ENCODE results near the gene SAMD10.
A peak's percentile ranks its signal among the peaks of the same experiment; 100 is the strongest.
"Not testable (repeated sequence)": the region's sequence is repeated elsewhere in the genome, so short reads cannot be mapped to it uniquely, and the experiment has no call there.

SAMD10 gene

DNA sequence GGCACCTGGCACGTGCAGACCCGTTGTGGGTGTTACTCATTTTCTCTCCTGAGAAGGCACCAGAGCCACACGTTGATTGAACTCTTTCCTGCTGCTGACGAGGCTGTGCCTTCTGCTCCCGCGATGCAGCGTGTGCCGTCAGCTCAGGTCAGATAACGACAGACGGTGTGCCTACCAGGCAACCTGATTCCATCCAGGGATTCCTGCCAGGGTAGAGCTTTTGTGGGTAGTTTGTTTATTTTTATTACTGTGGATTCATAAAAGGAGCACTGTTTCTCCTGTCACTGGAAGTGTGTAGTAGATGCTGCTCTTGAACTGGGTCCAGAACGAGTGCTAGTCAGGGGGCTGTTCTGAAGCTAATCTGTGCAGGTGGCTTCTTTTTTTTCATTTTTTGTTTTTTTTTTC, 22.2 kb upstream of the SAMD10 start:
- no peak for DNase-seq (ENCODE audit: low spot score)

DNA sequence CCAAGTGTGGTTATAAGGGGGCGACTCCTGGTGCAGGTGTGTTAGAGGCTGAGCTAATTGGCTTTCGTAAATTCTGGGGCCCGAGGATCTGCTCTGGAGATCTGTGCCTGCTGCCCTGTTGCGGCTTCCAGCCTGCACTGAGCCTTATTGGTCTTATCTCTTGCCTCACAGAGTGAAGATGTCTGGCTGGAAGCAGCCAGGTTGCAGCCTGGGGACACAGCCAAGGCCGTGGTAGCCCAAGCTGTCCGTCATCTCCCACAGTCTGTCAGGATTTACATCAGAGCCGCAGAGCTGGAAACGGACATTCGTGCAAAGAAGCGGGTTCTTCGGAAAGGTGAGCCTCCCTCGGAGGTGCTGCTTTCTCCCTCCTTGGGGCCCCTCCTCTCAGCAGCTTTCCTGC, 21.5 kb upstream of the SAMD10 start:
- no peak for DNase-seq (ENCODE audit: low spot score)

DNA sequence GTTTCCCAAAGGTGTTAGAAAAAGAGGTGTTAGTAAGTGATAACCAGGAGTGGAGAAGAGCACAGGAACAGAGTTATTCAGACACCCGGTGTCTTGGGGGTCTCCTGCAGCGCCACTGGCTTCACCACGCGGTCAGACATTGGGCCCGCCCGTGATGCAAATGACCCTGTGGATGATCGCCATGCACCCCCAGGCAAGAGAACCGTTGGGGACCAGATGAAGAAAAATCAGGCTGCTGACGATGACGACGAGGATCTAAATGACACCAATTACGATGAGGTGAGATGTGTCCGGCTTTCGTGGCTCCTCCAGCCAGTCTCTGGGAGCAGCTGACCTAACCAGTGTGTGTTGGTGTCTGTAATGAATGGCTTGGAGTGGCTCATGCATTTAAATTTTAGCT, 3.5 kb upstream of the SAMD10 start:
- DNase-seq (ENCODE audit: low spot score), result no peak

DNA sequence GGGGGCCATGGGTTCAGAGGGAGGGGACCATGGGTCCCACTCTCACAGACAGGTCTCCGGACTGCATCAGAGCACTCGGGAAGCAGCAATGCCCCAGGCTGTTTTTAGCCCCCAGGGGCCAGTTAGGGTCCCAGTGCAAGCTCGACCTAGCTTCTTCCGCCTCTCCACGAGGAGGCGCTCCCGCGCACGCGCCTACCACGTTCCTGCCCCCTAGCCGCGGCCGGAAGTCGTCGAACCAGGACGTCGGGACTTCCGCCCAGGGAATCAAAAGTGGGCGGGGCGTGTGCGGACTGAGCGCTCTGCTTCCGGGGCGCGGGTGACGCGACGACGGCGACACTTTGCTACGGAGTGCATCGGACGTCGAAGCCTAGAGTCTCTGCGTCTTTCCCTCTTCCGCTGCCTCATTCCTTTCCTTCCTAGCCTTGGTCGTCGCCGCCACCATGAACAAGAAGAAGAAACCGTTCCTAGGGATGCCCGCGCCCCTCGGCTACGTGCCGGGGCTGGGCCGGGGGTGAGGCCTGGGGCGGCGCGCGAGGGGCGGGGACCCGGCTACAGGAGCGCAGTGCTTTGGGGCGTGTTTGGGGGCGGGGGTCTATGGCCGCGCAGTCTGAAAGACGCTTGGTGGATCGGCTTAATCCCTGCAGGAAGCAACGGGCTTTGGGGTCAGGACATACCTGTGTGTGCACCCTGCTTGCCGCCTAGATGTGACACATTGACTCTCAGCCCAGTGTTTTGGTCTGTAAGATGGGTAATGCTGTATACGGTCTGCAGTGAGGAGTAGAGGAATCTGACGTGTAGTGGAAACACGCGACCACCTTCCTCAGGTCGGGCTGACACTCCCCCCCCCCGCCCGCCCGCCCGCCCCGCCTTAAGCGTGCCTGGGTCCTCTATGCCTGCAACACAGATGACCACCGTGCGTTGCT, 1.6 kb upstream of the SAMD10 start, which contains the start of gene PRPF6:
TSS of gene PRPF6 (plus strand) at position 327 of the 923 bp plus-strand sequence. CDS start at position 441, 114 bp downstream.
- peak; percentile 93 for DNase-seq (ENCODE audit: low spot score)

DNA sequence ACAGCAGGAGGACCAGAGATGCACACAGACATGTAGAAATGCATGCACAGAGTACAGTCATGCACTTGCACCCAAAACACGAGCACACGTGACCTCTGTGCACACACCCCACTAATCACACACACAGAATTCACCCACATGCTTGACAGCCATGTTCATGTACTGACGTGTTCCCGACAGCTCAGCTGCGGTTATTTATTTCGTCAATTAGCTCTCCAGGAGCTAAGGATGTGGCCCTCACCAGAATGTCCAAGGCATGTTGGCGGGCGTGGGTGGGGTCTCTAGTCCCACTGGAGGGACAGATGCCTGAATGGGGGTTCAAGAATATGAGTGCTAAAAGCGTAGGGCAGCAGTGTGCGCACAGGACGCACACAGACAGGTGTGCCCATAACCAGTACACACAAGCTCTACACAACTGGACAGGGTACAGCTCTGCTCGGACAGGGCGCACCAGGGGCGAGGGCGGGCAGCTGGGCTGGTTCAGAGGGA, 919 bp upstream of the SAMD10 start:
- DNase-seq (ENCODE audit: low spot score), result no peak

DNA sequence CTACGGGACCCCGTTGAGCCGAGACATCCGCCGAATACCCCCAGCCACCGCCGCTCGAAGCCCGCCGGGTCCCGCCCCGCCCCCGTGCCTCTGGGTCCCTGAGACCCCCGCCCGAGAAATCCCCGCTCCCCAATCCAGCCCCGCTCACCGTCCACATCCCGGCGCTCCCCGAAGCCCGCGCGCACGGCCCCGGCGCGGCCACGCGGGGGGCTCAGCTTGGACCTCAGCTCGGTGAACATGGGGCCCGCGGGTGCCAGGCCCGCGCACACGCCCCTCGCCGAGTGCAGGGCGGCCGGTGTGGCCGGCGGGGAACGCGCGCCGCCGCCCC, 249 bp downstream of the SAMD10 start:
- no peak for DNase-seq (ENCODE audit: low spot score)

DNA sequence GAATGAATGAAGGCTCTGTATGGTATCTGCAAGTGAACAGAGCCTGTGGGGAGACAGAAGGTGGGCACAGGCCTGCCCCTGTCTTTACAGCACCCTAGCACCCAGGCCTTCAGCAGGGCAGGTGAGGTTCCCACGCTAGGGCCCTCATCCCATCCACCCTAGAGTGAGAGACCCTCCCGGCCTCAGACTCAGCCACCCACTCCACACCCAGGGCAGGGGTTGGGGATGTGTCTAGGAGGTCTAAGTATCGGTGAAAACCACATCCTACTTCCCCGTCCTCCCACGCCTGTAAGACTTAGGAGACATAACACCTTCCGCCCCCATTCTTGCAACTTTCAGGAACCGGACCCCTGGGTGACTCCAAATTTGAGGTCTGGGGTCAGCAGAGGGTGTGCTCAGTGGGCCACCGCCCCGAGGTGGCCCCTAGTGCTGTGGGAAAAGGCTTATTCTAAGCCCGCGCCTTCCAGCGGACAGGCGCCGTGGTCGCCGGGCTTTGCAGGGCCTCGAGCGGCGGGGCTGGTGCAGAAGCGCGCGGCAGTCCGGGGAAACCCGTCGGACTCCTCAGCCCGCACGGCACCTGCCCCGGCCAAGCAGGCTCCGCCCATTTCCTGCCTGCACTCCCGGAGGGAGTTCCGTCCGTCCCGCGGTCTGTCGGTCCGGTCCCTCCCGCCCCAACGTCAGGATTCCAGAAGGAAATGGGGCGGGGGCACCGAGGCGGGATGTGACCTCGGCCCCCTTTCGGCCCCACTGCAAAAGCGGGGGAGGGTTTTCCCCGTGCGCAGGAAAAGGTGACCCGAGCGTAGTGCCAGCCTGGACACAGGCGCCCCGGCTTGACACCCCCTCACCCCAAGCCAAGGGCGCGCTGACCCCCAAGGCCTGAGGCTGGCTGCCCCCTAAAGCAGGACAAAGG, 868 bp downstream of the SAMD10 start:
- DNase-seq (ENCODE audit: low spot score), result no peak

DNA sequence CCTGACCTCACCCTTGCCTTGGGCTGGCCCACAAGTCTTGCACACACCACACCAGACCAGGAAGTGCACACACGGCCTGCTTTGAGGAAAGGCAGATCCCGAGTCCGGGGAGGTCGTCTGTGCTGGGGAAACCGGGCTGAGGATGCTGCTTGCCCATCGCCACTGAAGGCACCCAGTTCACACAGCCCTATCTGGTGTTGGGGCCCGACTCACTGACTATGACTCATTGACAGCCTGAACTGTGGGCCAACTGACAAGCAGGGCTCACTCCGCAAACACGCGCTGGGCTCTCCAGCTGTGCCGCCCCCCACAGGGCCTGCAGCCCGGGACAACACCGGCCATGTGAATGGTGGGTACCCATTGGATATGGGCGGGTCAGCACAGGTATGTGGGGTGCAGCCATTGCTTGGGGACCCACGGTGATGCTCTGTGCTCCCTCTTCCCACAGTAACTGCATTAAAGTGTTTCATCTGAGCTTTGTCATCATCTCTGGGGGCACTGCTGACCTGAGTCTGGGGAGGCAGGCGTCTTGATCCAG, 1.6 kb downstream of the SAMD10 start:
- DNase-seq (ENCODE audit: low spot score), result no peak

DNA sequence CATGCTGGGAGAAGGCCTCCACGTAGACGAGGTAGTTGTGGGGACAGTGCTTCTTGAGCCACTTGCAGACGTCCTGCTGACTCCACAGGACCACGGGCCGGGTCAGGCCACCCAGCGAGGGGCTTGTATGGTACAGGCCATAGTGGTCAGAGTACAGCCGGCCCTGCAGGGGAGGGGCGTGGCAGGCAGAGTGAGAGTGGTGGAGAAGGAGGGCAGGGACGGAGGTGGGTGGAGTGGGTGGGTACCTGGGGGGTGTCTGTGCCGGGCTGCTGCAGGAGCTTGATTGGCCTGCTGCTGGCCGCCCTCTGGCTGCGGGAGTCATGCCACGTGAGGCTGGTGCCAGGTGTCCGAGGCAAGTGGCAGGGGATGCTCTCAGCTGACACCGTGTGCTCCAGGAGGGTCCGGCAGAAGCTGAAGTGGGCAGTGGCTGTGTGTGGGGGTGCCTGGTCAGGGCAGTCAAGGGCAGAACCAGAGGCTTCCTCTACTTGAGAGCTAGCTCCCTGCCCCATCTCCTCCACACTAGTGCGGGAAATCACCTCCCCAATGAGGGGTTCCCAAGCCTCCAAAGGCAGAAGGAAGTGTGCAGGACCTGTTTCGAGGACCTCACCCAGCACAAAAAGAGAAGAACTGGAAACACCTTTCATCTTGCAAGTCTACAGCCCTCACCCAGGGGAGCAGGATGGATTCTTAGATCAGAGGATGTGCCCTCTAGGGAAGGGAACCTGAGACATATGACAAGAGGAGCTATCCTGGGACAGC, 2.3 kb downstream of the SAMD10 start:
- DNase-seq (ENCODE audit: low spot score), result no peak

DNA sequence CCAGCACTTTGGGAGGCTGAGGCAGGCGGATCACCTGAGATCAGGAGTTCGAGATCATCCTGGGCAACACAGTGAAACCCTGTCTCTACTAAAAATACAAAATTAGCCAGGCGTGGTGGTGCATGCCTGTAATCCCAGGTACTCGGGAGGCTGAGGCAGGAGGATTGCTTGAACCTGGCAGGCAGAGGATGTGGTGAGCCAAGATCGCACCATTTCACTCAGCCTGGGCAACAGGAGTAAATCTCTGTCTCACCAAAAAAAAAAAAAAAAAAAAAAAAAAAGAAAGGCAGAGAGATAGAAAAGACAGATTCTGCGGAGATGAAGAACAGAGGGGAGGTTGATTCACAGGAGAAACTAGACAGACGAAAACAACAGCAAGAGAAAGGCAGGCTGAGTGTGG, 2.9 kb downstream of the SAMD10 start:
- not testable (repeated sequence) for DNase-seq (ENCODE audit: low spot score)

DNA sequence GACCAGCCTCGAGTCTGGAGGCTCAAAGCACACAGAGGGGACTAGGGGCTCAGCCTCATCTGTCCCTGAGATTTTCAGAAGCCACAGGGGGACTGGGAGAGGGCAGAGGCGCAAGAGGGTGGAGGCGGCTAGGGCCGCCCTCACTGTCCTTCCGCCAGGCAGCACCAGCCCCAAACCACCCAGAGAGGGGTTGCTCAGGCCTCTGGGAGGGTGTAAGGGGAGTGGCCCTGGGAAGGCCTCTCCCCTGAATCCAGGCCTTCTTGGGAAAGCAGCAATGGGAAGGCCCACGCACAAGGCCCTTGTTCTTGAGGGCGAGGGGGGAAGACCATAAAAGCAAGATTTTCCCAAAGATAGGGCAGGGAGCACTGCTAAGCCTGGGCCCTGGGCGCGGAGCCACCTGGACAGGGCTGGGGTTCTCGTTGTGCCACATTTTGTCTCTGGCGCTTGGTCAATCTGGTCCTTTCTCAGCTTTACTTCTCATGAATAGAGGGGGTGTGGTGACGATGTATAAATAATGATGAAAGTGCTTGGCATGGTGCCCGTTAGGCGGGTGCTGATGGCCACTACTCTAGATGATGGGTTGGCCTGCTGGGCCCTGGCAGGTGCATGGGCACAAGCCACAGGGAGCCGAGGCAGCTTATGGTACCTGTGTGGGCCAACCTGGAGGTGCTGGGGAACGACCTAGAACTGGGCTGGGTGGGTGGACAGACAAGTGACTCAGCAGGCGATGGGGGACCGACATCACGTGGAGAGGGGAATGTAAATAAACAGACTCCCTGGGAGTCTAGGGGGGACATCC, 4.8 kb downstream of the SAMD10 start:
- DNase-seq (ENCODE audit: low spot score), result no peak

DNA sequence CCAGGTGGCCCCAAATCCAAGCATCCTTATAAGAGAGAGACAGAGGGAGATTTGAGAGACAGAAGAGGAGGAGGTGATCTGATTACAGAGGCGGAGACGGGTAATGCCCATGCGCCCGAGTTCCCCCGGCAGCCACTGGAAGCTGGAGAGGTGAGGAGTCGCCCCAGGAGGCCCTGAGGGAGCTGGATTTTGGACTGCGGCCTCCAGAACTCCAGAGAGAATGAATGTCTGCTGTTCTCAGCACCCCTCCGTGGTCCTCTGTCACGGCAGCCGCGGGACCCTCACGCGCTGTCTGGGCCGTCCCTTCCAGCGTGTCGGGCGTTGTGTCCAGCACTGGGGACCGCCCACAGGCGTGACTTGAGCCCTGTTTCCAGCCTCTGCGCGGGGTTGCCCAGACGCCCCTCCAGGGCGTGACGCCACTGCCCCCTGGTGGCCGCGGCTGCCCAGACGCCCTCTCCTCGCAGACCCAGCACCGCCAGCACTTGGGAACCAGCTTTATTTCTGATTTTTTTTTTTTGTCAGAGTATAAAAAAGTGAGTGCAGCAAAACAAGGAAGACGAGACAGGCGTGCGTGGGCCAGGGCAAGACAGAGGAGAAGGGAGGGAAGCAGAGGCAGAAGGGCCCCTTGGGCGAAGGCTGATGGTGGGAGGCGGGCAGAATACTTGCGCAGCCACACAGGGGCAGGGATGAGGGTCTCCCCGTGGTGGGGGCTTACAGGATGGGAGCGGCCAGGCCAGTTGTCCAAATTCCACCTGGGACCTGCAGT, 5.6 kb downstream of the SAMD10 start:
- peak; percentile 93 for DNase-seq (ENCODE audit: low spot score)

DNA sequence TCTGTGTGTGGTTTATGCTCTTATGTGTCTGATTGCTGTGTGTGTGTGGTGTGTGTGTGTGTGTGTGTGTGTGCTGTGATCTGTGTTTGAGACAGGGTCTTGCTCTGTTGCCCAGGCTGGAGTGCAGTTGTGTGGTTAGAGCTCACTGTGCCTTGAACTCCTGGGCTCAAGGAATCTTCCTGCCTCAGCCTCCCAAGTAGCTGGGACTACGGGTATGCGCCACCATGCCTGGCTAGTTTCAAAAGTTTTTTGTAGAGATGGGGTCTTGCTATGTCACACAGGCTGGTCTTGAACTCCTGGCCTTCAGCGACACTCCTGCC, 6.3 kb downstream of the SAMD10 start:
- DNase-seq (ENCODE audit: low spot score), result no peak

DNA sequence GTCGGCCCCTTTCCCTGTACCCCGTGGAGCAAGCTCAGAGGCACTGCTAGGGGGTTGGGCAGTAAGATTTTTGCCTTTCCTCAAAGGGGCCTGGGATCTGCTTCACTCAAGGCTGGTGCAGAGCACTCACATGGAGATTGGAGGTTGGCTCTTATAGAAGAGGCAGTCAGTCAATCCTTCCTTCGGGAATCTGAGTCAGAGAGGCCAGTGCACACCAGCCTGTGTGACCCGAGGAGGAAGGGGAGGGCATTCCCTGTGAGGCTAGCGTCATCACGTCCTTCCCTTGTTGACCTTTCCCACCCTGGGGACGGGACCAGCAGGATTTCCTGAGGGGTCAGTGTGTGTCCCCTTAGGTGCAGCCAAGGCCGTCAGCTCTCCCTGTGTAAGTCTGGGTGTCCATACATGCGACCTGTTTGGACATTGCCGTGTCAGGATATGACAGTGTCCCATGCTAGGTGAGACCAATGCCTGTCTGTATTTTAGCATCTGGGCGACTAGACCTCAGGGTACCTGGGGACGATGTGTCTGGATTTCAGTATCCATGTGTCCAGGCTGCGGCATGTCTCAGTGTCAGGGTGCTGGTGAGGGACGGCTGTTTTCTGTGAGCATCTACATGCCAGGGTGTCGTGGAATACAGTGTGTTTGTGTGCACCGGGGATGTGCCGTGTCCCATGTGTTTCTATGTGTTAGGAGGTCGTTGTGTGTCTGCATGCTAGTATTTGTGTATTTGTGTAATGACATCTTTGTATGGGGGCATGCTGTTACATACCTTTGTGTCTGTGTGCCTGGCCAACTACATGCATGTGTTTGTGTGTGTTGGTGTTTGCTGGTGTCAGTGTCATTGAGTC, 6.9 kb downstream of the SAMD10 start:
- DNase-seq (ENCODE audit: low spot score), result no peak

DNA sequence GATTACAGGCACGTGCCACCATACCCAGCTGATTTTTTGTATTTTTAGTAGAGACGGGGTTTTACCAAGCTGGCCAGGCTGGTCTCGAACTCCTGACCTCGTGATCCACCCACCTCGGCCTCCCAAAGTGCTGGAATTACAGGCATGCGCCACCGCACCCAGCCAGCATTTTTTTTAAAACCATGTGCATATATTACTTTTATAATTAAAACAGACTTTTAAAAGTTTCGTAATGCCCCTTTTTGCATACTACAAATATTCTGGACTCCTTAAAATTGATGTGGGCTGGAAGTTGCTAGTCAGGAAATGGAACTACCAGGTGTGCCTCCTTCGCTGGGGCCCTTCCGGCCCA, 7.5 kb downstream of the SAMD10 start:
- not testable (repeated sequence) for DNase-seq (ENCODE audit: low spot score)

DNA sequence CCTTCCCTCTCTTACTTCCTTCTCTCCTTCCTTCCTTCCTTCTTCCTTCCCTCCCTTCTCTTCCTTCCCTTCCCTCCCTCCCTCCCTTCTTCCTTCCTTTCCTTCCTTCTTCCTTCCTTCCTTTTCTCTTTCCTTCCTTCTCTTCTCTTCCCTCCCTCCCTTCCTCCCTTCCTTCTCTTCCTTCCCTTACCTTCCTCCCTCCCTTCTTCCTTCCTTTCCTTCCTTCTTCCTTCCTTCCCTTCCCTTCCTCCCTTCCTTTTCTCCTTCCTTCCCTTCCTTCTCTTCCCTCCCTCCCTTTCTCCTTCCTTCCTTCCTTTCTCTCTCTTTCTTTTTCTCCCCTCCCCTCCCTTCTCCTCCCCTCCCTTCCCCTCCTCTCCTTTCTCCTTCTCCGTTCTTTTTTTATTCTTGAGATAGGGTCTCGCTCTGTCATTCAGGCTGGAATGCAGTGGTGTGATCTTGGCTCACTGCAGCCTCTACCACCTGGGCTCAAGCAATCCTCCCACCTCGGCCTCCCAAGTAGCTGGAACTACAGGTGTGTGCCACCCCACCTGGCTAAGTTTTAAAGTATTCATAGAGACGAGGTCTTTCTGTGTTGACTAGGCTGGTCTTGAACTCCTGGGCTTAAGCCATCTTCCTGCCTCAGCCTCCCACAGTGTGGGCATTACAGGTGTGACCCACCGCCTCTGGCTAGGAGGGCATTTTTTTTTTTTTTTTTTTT, 8.6 kb downstream of the SAMD10 start:
- no peak for DNase-seq (ENCODE audit: low spot score)

DNA sequence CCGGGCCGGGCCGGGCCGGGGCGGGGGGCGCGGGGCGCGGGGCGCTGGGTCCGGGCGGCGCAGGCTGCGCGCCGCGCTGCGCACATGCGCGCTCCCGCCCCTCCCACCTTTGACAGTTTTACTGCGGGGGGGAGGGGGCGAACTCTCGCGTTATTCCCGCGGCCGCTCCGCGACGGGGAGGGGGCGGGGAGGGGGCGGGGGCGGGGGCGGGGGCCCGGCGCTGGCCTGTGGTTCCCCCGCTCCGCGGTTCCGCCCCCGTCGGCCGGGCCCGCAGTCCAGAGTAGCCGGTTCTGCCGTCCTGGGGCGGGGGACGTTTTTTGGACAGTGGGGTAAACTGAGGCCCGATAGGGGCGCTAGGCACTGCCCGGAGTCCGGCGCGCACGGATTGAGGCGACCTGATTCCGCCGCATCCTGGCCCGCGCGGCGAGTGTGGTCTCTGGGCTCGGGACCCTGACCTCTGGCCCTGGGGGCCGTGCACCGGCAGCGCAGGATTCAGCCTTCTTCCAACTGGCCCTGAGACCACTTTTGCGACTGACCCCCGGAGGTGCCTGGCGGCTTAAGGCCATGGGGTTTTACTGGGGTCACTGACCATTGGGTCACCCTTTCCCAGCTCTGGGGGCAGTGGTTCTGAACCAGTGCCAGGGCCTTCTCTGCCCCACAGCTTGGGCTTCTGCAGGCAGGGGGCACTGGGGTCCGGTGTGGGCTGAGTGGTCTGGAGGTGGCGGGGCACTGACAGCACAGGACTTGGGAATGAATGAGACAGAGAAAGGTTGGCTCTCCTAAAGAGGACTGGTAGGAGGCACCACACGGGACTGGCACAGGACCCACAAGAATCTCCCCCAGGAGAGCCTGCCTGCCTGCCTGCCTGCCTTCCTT, 9.4 kb downstream of the SAMD10 start, which contains the start of gene ZNF512B:
TSS of gene ZNF512B (minus strand) at position 93 of the 876 bp plus-strand sequence. CDS start 1,980 bp downstream, outside the sequence.
- peak; percentile 86 for DNase-seq (ENCODE audit: low spot score)

All from left forelimb (tissue), 1 donor.